K562 (cell line): ENCODE measurements around the gene PWP2.
"Not testable (repeated sequence)": the region's sequence is repeated elsewhere in the genome, so short reads cannot be mapped to it uniquely, and the experiment has no call there.

Experiments used
- ATF6 ChIP-seq: sonication (generic); formaldehyde crosslinking; IDR thresholded peaks from 2 replicates; pipeline ENCODE4 v1.4.0; 2020; ENCODE audit warnings: mild to moderate bottlenecking, missing genetic modification reagents
- CREB1 ChIP-seq, 2 experiments: sonication (generic) in 1 of 2; formaldehyde crosslinking in 1 of 2; IDR thresholded peaks; 2 replicates each; pipeline versions ENCODE4 v1.6.1 to v1.8.0; 2012 to 2022; ENCODE audit warnings: inconsistent platforms in 1 of 2, mild to moderate bottlenecking in 1 of 2, missing genetic modification reagents in 1 of 2, moderate library complexity in 1 of 2
- CTCF ChIP-seq, 3 experiments: IDR thresholded peaks in 2 of 3; conservative IDR thresholded peaks in 1 of 3; 2 replicates each; pipeline ENCODE4 v1.5.1; 2011 to 2012; ENCODE audit warnings: low read length in 3 of 3, mild to moderate bottlenecking in 3 of 3, control low read depth in 2 of 3, improper control_type of control experiment in 1 of 3, inconsistent platforms in 1 of 3, low read depth in 1 of 3, mixed read lengths in 1 of 3, moderate library complexity in 1 of 3; ENCODE audit not compliant: insufficient read depth in 2 of 3
- EP300 ChIP-seq: IDR thresholded peaks from 2 replicates; pipeline ENCODE4 v1.6.1; 2012; ENCODE audit warnings: low read length, improper control_type of control experiment
- HDAC6 ChIP-seq: IDR thresholded peaks from 2 replicates; pipeline ENCODE4 v1.6.1; 2012; ENCODE audit warnings: low read depth, mild to moderate bottlenecking, control low read depth, inconsistent platforms, low read length, moderate library complexity
- JUN ChIP-seq, 2 experiments: sonication (generic) in 1 of 2; formaldehyde crosslinking in 1 of 2; IDR thresholded peaks; 2 replicates each; pipeline versions ENCODE4 v1.6.1 to v1.8.0; 2012 to 2022; ENCODE audit warnings: borderline replicate concordance in 2 of 2, mild to moderate bottlenecking in 2 of 2, improper control_type of control experiment in 1 of 2, low read depth in 1 of 2, low read length in 1 of 2, missing genetic modification reagents in 1 of 2
- MCM7 ChIP-seq, 2 experiments: fragments of 450-650 bp; IDR thresholded peaks; 2 replicates each; pipeline ENCODE4 v1.6.1; 2016 to 2018
- PURB ChIP-seq: sonication (generic); formaldehyde crosslinking; IDR thresholded peaks from 2 replicates; pipeline ENCODE4 v1.9.0; 2021; ENCODE audit warnings: low read depth, mild to moderate bottlenecking, missing genetic modification reagents
- REST ChIP-seq, 2 experiments: fragments of 450-650 bp; formaldehyde crosslinking in 1 of 2; IDR thresholded peaks; 2 replicates each; pipeline versions ENCODE4 v1.4.0 to v1.6.1; 2014 to 2020; ENCODE audit warnings: mild to moderate bottlenecking in 2 of 2, borderline replicate concordance in 1 of 2, low read depth in 1 of 2
- SMAD4 ChIP-seq: fragments of 250-450 bp; sonication (Bioruptor Pico); conservative IDR thresholded peaks from 2 replicates; pipeline ENCODE4 v1.8.0; 2021; ENCODE audit warnings: inconsistent platforms, mild to moderate bottlenecking, moderate library complexity
- SMARCC2 ChIP-seq: fragments of 450-650 bp; IDR thresholded peaks from 2 replicates; pipeline ENCODE4 v1.6.1; 2017; ENCODE audit warnings: antibody characterized with exemption, moderate library complexity, mild to moderate bottlenecking, low read depth
- ZNF23 ChIP-seq: fragments of 250-450 bp; sonication (Bioruptor Pico); IDR thresholded peaks from 2 replicates; pipeline ENCODE4 v1.4.0; 2020; ENCODE audit warnings: mild to moderate bottlenecking
- ZNF263 ChIP-seq: sonication (generic); formaldehyde crosslinking; IDR thresholded peaks from 2 replicates; pipeline ENCODE4 v1.8.0; 2022; ENCODE audit warnings: mild to moderate bottlenecking, missing genetic modification reagents, borderline replicate concordance
- ZSCAN29 ChIP-seq: fragments of 450-650 bp; IDR thresholded peaks from 2 replicates; pipeline ENCODE4 v1.6.1; 2017

- not testable (repeated sequence) for TF ChIP-seq CTCF (IDR thresholded peaks at IDR 0.05 in 2 of 3, conservative IDR thresholded peaks at IDR 0.05 in 1 of 3; ENCODE audit: insufficient read depth in 2 of 3, low read depth in 1 of 3, low read length in 3 of 3); ATF6; EP300; JUN (IDR thresholded peaks at IDR 0.05; ENCODE audit: borderline replicate concordance, low read depth, low read length); JUN (CRISPR knock-in tag; IDR thresholded peaks at IDR 0.05; ENCODE audit: borderline replicate concordance); REST (IDR thresholded peaks at IDR 0.05; ENCODE audit: borderline replicate concordance); REST (CRISPR knock-in tag; IDR thresholded peaks at IDR 0.05; ENCODE audit: low read depth); ZNF263 (CRISPR knock-in tag); ZNF23; SMAD4; PURB (CRISPR knock-in tag); MCM7 (IDR thresholded peaks at IDR 0.05); HDAC6; ZSCAN29; CREB1 (IDR thresholded peaks at IDR 0.05); CREB1 (CRISPR knock-in tag; IDR thresholded peaks at IDR 0.05); SMARCC2
These were observed 32.8 kb downstream of the PWP2 start for GRCh38 chr21:44139787-44140551.
